IPS-18c (cell line): Measurements from ENCODE around the gene UCP2.

Source experiments
- H3K4me3 ChIP-seq: 2 replicates; pipeline ENCODE4 v1.7.0; 2013; ENCODE audit warnings: low read depth, mild to moderate bottlenecking, low read length, moderate library complexity; ENCODE audit not compliant: insufficient read depth
- H3K9me3 ChIP-seq: one replicate; pipeline ENCODE4 v1.6.1; 2013; ENCODE audit warnings: mild to moderate bottlenecking, low read length, moderate library complexity; ENCODE audit not compliant: control insufficient read depth, insufficient read depth

Gene UCP2

DNA sequence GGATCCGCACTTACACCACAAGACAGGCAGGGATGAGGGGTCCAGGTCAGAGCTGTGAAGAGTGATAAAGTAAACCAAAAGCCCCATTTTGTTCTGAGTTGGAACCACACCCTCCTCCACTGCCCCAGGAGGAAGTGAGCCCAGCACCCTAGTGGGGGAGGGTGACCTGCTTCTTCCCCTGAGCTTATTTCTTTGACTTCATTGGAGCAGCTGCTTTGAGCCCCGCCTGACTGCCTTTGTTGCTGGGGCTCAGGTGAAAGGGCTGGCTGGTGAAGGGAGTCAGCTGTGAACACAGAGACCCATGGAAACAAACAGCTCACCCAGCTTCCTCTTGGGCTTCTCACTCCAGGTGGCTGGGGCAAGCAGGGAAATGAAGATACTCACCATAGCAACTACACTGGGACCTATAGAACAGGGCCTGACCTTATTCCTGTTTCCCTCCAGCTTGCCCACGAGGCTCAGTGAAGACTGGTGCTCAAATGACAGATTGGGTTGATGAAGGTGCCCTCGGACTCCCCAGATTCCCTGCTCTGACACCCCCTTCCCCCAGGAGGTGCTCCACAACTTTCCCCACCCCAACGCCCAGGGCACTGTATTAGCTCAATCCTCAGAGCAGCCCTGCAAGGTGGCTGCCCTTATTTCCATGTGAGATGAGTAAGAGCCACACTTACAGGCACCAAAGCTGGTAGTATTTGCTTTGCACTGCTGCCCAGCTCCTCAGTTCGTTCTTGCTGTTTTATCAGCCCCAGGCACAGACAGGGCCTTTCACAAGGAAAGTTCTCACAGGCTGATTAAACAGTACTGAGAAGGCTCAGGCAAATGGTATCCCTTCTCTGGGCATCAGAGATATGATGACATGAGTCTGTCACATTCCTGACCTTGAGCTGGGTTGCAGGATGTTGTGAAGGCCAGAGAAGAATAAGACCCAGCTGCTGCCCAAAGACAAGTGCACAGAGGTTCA lies 2.4 kb downstream of the UCP2 start:
- Histone ChIP-seq H3K9me3 (no peaks in the 10 kb centered on the region), H3K4me3 (no peak overlapping the region)

DNA sequence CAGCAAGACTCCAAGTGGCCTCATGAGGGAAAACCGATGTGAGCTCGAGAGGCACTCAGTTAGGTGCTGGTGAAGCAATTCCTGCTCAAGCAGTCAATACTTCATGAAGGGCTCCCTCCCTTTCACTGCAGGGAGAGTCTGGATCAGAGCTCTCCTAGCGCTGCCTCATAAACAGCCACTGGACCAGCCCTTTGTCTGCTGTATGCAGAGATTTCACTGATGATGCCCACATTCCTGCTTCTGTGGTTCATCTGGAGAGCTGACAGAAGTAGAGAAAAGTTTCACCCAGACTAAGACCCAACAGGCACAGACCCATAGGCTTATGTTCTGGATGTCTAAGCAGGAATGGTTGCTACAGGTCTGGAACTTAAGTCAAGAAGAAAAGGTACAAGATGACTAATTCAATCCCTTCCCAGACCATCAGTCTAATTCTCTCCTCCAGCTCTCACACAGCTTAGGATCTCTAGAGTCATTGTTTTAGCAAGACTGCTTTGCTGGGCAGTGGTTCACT lies 4.0 kb downstream of the UCP2 start:
- H3K4me3 ChIP-seq = no peak overlapping the region
- H3K9me3 ChIP-seq = no peaks in the 10 kb centered on the region

DNA sequence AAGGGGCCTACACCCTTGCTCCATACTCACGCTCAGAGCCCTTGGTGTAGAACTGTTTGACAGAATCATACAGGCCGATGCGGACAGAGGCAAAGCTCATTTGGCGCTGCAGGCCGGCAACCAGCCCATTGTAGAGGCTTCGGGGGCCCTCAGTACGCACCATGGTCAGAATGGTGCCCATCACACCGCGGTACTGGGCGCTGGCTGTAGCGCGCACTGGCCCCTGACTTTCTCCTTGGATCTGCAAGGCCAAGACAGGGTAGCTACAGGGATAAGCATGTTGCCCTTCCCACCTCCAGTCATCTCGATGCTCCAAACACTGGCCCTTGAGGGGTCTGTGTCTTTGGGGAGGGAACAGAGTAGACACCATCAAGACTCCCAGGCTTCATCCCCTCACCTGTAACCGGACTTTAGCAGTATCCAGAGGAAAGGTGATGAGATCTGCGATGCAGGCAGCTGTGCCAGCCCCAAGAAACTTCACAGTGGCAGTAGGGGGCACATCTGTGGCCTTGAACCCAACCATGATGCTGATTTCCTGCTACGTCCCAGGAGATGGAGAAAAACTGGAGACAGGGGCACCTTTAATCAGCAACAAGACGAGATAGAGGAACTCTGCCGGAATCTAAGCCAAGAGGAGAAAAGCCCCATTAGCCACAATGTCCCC lies 4.7 kb downstream of the UCP2 start:
- Histone ChIP-seq H3K9me3 (no peaks in the 10 kb centered on the region), H3K4me3 (no peak overlapping the region)

DNA sequence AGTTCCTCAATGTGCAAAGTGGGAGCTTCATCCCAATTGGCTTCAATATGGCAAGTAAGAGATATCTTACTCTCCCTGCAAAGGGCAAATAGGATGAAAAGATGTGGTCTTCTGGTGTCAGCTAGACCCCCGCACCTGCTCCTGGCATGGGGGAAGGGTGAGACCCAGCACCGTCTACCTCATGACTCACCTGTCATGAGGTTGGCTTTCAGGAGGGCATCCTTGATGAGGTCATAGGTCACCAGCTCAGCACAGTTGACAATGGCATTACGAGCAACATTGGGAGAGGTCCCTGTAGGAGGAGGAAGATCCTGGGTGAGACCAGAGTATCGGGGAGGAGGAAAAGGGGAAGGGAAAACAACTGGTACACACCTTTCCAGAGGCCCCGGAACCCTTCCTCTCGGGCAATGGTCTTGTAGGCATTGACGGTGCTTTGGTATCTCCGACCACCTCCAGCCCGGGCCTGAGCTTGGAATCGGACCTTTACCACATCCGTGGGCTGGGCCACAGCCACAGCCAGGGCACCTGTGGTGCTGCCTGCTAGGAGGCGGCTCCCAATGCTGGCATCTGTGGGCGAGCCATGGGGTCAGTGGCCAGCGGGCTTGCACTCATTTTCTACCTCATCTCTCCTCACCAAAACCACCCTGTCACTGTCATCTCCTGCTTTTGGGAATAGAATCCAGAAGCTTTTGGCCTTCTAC lies 6.0 kb downstream of the UCP2 start:
- no peak overlapping the region for H3K4me3 ChIP-seq
- peaks cover 2% of the 10 kb centered on the region for H3K9me3 ChIP-seq

DNA sequence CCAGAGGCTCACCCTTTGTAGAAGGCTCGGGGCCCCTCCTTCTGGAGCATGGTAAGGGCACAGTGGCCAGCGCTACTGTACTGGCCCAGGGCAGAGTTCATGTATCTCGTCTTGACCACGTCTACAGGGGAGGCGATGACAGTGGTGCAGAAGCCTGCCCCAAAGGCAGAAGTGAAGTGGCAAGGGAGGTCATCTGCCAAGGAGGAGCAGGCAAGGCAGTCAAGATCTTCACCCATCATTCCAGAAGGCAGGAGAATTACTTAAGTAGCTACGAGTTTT lies 7.2 kb downstream of the UCP2 start:
- Histone ChIP-seq H3K9me3 (peaks cover 2% of the 10 kb centered on the region), H3K4me3 (no peak overlapping the region)

DNA sequence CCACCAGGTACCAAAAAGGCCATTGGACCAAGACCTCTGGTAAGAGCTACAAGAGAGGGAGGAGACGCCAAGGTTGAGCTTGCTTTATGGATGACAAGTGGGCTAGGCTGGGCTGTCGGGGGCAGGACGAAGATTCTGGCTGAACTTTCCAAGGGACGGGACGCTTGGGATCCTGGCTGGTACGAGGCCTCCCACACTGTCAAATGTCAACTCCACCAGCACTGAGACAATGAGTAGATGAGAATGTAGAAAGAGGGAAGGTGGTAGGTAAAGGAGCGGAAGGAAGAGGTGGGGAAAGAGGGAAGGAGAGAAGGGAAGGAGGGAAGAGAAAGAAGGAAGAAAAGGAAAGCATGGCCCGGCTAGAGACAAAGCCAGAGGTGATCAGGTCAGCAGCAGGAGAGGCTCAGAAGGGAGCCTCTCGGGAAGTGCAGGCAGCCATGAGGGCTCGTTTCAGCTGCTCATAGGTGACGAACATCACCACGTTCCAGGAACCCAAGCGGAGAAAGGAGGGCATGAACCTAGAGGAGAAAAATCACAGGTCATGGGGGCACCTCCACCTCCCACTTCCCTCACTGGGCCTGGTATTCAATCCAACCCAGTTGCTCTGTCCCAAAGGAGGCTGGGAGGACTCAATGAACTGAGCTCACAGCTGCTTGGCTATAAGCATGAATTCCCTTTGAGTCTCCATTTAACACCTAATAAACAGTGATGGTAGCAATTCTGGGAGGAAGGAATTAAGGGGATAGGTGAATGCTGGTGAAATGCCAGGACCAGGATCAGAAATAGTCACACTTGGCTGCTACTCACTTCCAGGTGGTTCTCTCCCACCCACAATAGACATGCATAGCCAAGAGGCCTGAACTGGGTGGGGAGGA lies 7.8 kb downstream of the UCP2 start:
- H3K4me3 ChIP-seq = no peak overlapping the region
- H3K9me3 ChIP-seq = peaks cover 2% of the 10 kb centered on the region

DNA sequence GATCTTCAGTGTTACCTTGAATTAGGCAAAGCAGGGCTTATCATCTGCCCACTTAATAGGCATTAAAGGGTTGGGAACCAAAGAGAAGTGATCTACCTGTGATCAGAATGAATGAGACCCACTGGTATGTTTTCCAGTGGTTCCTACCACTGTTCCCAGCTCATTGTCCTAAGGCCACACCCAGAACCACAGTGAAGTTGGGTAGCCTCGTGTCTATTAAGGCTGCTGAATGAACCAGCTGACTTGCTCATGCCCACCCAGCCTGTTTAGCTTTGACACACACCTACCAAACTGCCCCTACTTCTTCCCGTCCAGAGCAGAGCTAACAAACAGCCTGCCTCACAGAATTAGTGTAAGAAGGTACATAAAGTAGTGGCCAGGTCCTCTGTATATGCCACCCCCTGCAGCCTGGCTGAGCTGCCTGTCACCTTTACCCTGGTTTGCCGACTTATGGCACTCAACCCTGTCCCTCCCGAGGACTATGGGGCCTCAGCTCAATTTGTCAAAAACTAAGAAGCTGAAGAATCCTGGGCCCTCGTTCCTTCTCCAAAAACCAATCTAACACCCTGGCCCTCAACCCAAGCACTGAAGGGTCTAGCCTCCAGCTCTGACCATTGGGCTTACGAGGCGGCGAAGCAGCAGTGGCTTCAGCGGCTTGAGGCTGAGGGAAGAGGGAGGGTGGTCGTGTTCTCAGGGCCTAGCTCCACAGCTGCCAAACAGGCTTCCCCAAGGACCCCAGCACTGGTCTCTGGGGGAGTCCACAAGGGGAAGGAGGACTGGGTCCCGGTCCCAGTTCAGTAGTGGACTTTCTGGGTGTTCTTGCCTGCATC lies 9.8 kb downstream of the UCP2 start:
- H3K9me3 ChIP-seq = peaks cover 4% of the 10 kb centered on the region
- H3K4me3 ChIP-seq = no peak overlapping the region

DNA sequence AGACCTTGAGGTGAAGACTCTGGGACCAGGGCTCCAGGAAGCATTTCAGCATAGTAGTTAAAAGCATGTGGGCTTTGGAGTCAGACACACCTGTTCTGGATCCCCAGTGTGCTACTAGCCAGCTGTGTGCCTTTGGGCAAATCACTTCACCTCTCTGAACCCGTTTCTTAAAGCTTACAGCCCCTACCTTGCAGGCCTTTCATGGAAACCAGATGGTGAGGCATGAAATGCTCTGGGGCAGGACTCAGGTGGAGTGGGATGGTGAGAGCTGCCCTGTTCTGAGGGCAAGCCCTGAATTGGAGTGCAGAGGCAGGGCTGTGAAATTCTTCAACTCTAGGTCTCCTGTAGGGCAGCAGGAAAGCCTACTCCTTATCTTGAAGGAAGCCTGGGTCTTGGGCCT lies 10.5 kb downstream of the UCP2 start:
- H3K4me3 ChIP-seq = no peak overlapping the region

DNA sequence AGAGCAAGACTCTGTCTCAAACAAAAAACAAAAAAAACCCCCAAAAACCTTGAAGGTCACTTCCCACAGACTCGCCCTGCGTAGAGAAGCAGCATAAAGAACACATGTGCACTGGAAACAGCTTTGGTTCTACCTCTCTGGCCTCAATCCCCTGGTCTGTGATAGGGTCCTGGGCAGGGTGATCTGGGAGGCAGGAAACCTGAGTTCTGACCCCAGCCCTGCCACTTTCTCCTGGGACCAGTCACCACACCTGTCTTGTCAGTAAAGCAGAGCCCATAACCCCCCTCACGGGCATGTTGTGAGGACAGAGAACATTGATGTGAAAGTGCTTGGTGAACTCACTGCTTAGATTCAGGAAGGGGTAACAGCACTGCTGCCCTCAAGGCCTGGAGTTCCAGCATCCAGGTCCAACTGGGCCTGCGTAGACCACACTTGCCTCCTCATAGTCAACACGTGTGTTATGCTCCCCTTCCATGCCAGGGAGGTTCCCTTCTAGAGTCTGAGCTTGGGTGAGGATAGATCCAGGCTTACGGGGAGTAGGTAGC lies 11.4 kb downstream of the UCP2 start:
- H3K4me3 ChIP-seq = no peak overlapping the region
- peaks cover 4% of the 10 kb centered on the region for H3K9me3 ChIP-seq

More for the DNA sequence above, 10.5 kb downstream of the UCP2 start:
- peaks cover 4% of the 10 kb centered on the region for H3K9me3 ChIP-seq

DNA sequence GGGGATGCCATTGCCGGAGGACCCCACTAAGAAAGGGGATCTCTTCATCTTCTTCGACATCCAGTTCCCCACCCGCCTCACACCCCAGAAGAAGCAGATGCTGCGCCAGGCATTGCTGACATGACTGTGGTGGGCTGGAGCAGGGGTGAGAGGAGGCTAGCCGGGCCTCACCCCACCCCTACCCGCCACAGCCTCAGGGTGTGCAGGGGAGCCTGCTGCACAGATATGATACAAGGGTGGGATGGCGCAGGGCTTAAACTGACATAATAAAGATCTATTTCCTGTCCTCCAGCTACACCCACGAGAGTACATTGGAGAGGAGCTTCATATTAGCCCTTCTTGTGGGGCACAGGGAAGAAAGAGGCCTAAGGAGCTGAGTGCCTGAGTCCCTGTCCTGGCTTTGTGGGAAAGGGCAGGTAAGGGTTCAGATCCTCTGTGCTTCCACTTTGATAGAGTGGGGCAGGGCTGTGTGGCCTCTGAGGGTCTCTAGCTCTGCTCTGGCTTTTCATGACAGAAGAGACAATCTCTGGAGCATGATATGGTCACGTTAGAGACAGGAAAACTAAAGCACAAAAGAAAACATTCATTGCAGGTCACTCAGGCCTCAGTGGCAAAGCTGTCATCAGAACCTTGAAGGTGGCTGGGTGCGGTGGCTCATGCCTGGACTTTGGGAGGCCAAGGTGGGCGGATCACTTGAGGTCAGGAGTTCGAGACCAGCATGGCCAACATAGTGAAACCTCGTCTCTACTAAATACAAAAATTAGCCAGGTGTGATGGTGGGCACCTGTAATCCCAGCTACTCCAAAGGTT lies 12.4 kb downstream of the UCP2 start:
- no peak overlapping the region for H3K4me3 ChIP-seq
- peaks cover 4% of the 10 kb centered on the region for H3K9me3 ChIP-seq

DNA sequence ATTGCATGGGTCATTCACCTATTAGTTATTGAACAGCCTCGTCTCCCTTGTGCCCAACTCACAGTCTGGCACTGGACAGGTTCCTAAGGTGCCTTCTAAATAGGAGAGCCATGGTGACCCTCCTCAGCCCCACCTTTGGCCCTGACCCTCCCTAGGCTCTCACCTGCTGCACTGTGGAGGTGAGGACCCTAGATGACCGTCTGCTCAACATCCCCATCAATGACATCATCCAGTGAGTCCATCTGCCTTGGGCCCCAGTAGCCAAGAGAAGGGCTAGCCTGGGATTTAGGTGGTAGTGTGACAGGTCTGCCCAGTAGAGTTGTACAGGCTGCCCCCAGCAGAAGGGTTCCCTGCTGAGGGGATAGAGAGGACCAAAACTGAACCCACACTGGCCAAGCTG lies 13.6 kb downstream of the UCP2 start:
- peaks cover 4% of the 10 kb centered on the region for H3K9me3 ChIP-seq
- no peak overlapping the region for H3K4me3 ChIP-seq

DNA sequence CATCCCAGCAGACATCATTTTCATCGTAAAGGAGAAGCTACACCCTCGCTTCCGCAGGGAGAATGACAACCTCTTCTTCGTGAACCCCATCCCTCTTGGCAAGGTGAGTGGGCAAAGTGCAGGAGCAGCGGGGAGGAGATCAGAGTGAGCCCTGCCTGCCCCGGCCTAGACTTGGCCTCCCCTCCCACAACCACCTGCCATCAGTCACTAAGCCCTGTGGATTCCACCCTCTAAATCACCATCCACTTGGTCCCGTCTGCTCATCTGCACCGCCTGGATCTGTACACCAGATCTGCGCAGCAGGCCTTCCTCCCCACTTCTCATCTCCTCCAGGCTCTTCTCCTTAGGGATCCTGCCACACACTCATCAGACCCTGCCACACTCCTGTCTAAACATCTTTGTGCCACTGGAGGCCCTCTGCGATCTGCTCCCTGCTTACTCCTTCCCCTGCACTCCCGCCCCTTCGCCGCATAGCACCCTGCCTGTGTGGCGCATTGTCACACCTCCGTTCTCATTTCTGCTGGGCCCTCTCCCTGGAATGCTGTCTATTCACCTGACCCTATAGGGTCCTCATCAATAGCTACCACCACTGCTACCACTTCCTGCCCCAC lies 14.2 kb downstream of the UCP2 start:
- Histone ChIP-seq H3K9me3 (peaks cover 4% of the 10 kb centered on the region), H3K4me3 (no peak overlapping the region)

DNA sequence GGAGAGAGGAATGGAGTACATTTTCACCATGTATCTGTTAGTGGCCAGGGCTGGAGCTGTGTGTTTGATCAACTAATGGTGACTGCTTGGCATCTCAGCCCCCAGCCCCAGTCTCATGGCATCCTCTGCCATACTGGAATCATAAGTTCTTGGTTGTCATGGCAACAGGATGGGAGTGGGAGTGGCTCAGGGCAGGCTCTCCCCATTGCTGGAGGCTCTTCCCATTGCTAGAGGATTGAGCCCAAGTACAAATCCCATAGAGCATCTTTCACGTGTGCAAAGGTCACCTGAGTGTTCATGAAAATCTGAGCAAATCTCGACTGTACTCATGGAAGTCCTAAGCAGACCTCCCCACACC lies 16.9 kb downstream of the UCP2 start:
- H3K9me3 ChIP-seq = peaks cover 2% of the 10 kb centered on the region
- H3K4me3 ChIP-seq = no peak overlapping the region

DNA sequence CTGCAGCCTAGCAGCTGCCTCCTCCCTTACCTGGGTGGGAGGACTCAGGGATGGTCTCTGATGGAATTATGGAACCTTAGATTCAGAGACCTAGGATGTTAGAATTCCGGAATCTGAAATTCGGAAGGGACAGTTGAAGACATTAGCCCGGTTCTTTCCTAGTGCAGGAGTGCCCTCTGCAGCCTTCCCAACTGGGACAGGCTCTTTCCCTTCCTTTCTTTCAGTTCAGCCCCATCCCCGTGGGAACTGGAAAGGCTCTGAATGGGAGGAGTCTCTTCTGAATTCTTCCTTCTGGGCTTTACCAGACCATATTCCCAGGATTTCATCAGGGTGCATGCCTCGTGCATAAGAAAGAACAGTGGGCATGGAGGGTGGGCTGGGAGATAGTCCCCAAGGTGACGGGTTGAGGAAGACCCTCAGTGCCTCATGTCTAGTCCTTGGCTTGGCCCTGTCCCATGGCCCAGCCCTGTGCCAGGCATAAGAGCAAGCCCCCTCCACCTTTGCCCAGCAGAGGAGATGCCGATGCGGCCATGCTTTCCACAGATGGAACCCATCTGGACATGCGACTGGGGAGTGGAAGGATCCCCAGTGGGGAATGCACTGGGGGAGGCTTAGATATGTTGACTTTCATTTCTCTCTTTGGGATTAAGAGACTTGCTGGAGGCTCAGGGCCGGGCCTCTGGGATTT lies 17.4 kb downstream of the UCP2 start:
- Histone ChIP-seq H3K9me3 (peaks cover 2% of the 10 kb centered on the region), H3K4me3 (no peak overlapping the region)

DNA sequence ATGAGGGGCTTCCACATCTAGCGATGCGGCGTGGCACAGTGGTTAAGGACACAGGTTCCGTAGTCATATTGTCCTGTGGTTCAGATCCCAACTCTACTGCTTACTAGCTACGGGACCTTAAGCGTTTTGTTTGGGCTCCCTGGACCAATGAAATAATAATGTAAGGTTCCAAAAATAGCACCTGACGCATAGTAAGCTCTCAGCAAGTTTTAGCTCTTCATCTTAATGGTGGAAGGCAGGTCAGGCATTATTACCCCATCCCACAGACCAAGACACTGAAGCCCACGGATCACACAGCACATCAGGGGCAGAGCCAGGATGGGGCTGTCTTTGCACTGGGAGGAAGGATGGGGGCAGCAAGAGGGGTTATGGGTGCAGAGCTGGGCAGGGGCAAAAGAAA lies 18.8 kb downstream of the UCP2 start:
- H3K4me3 ChIP-seq = no peak overlapping the region
- H3K9me3 ChIP-seq = no peaks in the 10 kb centered on the region
